ENCODE results near the gene CDKN2AIPNL.

The CDKN2AIPNL gene, protein sequence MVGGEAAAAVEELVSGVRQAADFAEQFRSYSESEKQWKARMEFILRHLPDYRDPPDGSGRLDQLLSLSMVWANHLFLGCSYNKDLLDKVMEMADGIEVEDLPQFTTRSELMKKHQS

DNA sequence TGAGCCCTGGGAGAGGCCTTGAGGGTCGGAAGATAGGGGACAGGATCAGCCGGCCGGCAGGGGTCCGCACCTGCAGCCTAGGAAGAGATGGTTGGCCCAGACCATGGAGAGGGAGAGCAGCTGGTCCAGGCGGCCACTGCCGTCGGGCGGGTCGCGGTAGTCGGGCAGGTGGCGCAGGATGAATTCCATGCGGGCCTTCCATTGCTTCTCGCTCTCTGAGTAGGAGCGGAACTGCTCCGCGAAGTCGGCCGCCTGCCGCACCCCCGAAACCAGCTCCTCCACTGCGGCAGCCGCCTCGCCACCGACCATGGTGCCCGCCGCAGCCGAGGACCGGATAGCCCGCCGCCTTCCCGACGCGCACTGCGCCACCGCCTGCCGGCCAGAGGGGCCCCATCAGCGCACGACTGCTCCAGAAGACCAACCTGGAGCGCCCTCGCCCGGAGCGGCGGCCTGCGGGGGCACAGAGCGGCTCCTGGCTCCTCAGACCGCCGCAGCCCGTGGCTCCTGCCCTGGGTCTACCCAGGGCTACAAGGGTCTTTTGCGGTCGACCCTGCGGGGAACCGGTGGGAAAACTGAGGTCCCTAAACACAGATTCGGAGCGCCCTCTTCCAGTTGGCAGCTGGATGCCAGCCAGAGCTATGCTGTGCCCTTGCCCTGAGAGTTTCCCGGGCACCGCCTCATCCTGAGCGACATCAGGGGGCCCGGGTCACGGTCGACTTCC, at the start of gene CDKN2AIPNL:
TSS of gene CDKN2AIPNL (minus strand) at position 336 of the 721 bp plus-strand sequence. CDS start at position 309, 27 bp downstream.
- DNase-seq (ENCODE audit: low read depth, low spot score), result no peak

DNA sequence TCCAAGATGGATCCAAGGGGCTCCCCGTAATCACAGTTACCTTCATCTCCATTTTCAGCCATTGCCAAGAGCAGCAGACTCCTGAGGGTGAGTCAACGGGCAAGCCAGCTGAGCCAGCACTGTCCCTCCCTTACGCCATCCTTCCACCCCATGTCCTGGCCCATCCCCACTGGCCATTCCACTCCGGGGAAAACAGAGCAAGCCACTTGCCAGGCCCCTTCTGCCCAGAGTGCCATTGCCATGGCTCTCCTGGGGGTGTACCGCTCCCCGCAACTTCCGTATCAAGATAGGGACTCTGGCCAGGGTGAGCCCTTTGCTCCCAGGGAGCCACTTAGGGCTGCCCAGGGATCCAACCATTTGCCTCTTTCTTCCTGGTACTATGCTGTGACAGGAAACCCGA, 48.9 kb upstream of the CDKN2AIPNL start:
- DNase-seq (ENCODE audit: low read depth, low spot score), result no peak

DNA sequence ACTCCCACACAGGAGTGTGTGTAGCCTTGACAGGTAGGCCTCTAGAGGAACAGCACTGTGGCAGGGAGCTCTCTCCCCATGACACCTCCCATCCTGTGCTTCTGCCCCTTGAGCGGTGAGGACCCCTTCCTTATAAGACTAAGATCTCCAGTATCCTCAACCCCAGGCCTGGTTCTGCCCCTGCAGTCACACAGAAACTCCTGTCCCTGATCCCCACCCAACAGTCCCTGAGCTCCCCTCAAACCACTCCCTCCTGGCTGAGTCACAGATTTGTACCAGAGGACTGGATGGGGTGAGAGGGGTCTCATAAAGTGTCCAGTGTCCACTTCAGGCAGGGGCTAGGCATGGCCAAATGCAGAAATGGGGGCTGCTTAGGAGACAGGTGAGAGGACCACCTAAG, 47.8 kb upstream of the CDKN2AIPNL start:
- DNase-seq (ENCODE audit: low read depth, low spot score), result no peak

DNA sequence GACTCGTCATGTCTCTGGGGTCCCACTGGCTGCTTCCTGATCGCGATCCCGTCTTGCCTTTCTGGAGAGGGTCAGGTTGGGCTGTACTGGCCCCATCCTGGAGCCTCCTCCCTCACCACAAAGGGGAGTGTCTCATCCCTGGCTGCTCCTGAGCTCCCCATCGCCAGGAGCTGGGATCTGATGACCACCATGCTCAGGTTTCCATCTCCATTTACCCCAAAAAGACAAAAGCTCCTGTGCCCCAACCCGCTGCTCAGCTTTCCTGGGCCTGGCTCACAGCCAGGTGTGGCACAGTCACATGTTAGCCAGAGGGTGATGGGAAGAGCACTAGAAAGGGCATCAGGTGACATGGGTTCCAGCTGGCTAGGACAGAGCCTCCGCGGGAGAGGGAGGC, 47.3 kb upstream of the CDKN2AIPNL start:
- DNase-seq (ENCODE audit: low read depth, low spot score), result no peak

DNA sequence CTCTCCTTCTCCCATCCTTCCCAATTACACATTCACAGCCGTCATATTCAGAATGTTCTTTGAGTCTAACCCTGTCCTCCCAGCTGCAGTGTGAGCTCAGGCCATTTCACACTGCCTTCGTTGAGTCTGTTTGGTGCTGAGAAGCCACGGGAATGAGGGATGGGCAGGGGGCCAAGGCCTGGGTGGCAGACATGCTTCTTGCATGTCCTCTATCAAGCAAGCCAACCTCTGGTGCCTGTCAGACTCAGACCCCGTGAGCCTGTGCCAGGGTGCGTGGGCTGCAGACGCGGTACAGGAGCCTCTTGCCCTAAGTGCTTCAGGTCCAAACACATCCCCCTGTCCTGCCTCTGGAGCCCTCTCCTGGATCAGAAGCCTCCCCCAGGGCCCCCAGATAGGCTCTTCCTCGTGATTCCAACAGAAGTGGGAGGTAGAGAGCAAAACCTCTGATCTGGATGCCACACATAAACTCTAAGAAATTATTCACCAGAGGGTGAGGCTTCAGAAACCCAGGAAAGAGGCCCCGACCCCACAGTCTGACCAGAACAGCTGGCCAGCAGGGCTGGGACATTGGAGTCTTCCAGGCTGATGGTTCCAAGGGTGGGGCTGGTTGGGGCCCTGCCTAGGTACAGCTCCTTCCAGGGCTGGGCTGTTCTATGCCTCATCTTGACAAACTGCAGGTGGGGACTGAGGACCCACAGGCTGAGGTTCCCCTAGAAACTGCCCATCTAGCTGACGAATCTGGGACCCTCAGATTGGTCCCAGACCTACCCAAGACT, 46.7 kb upstream of the CDKN2AIPNL start:
- no peak for DNase-seq (ENCODE audit: low read depth, low spot score)

DNA sequence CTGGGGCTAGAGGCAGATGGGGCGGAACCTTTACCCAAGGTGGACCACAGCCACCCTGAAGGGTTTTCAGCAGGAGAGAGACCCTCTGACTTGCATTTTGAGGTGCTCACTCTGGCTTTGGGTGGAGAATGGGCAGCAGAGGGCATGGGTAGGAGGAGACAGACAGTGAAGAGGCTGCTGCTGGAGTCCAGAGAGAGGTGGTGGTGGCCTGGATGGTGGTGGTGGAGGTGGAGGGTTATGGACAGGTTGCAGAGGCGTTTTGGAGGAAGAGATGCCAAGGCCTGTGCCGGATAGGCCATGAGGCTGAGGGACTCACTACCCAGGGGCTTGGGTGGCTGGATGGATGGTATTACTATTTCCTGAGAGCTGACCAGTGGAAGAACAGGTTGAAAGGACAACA, 46.1 kb upstream of the CDKN2AIPNL start:
- DNase-seq (ENCODE audit: low read depth, low spot score), result no peak

DNA sequence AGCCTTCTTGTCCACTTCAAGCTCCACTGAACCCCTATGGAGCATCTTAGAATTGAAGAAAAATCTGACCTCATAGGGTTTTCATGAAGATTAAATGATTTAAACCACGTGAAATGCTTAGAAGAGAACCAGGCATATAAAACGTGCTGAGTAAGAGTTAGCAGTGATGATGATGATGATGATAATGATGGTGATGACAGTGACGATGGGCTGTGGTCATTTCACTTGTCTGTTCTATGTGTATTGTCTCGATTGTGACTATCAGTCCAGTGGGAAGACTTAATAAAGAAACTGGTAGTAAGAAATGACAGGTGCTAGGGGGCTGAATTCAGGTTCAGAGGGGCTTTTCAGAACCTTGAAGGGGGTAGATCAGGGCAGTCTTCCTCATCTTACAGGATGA, 45.1 kb upstream of the CDKN2AIPNL start:
- DNase-seq (ENCODE audit: low read depth, low spot score), result no peak

DNA sequence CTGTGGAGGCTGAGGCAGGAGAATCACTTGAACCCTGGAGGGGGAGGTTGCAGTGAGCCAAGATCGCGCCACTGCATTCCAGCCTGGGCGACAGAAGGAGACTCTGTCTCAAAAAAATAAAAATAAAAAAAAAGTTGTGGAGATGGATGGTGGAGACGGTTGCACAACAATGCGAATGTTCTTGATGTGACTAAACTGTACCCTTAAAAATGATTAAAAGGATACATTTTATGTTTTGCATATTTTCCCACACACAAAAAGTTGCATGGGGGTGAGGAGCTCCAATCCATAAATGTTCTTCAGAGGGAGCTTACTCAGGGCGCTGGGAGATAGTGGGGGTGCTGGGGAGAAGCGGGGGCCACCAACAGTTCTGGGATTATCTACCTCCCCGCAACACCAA, 43.8 kb upstream of the CDKN2AIPNL start:
- DNase-seq (ENCODE audit: low read depth, low spot score), result no peak

DNA sequence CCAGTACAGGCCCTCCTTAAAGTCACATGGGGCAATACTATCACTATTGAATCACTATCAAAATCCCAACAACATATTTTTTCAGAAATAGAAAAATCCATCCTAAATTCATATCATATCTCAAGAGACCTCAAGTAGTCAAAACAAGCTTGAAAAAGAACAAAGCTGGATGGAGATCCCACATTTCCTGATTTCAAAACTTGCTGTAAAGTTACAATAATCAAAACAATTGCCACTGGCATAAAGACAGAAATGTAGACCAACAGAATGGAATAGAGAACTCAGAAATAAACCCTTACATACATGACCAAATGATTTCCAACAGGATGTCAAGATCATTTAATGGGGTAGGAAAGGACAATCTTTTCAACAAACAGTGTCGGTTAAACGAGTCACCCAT, 41.3 kb upstream of the CDKN2AIPNL start:
- no peak for DNase-seq (ENCODE audit: low read depth, low spot score)

DNA sequence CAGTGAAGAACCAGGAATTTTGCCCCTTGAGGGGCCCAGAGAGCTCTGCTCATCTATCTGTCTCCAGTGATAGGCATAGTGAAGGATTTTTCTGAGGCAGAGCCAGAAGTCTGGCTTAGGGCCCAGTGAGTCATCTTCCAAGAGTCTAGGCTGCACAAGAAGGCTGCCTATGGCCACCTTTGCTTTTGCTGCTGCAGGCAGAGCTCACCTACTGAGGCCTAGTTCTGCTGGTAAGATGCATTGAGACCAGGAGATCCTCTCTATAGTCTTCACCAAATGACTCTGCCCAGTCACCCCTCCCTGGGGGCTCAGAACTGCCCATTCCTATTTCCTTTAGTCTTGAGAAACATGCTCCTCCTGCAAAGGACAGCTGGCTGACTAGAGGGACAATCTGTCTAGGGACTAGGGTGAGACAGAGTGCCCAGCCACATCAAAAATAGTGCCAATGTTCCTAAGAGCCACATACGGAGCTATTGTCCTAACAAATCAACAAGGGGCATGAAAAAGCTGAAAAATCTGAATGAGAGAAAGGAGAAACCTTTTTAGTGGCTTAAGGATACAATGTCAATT, 40.3 kb upstream of the CDKN2AIPNL start:
- no peak for DNase-seq (ENCODE audit: low read depth, low spot score)

DNA sequence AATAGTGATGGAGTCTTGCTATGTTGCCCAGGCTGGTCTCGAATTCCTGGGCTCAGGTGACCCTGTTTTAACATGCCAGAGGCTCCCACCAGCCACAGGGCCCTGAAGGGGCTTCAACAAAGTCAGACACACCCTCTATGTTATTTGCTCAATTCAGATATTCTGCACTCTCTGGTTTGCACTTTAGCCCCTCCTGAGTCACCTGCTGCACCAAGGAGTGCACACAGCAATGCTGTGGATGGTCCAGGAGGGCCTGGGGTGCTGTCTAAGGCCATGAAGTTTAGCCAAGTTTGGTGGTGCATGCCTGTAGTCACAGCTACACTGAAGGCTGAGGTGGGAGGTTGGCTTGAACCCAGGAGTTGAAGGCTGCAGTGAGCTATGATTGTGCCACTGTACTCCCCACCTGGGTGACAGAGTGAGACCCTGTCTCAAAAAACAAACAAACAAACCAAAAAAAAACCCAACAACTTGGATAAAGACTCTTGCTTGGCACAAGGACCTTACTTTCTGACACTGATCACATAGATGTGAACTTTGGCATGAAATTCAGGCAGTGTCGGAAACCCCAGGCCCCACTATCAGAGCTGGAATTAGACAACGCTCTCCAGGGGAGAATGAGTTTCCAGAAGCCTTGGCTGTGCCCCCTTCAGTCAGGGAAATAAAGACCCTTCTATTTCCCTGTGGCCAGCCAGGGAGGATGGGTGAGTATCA, 39.7 kb upstream of the CDKN2AIPNL start:
- no peak for DNase-seq (ENCODE audit: low read depth, low spot score)

DNA sequence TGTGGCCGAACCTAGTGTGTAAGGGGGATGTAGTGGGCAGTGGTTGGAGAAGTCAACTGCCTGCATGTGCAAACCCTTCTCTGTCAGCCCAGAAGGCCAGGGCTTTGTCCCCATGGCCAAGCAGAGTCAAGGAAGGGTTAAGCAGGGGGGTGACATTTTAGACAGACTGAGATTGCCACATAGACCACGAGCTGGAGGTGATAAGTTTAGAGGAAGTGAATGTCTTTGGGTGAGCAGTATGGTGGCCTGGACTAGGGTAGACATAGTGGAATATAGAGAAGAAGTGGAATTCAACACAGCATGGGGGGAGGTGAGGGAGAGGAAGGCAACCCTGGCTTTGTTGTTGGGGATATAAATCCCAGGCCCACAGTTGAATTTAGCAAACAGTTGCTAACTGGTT, 38.7 kb upstream of the CDKN2AIPNL start:
- DNase-seq (ENCODE audit: low read depth, low spot score), result no peak

DNA sequence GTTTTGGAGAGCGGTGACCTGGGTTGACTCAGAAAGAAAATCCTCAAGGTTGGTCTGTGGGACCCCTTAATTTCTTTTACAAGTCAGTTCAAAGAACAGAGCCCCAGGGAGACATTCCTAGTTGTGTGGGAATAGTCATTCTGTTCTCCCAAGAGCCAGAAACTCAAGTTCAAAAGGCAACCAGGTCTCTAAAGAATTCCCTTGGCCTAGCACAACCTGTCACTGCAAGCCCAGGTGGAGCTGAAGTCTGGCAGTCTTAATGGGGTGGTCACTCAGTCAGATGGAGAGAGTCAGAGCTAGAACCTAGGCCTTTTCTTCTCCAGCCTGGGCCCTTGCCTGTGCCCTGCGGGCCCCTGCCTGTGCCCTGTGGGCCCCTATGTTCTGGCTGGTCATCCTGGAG, 37.5 kb upstream of the CDKN2AIPNL start:
- no peak for DNase-seq (ENCODE audit: low read depth, low spot score)

DNA sequence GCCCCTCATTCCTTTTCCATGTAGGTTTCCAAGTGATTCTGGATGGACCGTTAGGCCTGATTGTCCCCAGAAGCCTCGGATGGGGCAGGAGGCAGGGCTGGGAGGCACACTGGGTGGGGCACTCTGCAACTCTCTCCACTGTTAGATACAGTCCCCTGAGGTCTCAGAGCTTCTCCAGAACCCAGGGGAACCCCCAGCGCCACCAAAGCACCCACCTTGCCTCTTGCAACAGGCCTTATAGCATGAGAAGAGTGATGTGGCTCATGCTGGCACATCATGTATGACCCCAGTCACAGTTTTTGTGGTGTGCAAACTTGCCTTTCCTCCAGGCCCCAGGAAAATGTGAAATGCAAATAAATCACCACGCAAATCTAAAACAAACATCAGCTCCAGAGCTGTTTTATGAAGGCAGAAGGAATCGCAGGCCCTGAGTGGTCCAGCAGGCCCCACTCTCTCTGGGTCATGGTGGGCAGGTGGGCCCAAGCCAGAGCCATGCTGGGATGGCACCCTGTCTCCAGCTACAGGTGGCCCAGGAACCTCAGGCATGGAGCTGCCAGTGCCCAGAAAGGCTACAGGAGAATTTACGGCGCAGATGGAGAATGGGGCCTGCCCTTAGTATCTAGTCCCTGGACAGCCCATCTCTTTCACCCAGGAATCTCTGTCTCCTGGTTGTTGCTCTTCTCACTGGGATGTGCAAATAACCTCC, 36.3 kb upstream of the CDKN2AIPNL start:
- no peak for DNase-seq (ENCODE audit: low read depth, low spot score)

DNA sequence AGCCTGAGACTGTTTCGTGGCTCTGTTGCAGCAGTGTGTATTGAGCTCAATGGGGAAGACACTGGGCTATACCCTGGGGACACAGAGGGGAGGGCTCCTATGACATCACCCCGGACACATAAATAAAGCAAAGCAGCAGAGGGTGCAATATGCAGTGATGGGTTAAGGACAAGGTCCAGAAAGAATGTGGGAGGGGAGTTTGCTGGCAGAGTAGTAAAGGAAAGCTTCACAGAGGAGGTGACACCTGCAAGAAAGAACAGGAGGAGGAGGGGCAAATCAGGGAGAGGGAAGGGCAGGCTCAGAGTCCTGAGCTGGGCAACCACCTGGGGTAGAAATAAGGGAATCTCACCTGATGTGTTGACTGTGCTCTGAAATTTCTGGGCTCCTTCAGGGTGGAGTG, 35.3 kb upstream of the CDKN2AIPNL start:
- no peak for DNase-seq (ENCODE audit: low read depth, low spot score)

DNA sequence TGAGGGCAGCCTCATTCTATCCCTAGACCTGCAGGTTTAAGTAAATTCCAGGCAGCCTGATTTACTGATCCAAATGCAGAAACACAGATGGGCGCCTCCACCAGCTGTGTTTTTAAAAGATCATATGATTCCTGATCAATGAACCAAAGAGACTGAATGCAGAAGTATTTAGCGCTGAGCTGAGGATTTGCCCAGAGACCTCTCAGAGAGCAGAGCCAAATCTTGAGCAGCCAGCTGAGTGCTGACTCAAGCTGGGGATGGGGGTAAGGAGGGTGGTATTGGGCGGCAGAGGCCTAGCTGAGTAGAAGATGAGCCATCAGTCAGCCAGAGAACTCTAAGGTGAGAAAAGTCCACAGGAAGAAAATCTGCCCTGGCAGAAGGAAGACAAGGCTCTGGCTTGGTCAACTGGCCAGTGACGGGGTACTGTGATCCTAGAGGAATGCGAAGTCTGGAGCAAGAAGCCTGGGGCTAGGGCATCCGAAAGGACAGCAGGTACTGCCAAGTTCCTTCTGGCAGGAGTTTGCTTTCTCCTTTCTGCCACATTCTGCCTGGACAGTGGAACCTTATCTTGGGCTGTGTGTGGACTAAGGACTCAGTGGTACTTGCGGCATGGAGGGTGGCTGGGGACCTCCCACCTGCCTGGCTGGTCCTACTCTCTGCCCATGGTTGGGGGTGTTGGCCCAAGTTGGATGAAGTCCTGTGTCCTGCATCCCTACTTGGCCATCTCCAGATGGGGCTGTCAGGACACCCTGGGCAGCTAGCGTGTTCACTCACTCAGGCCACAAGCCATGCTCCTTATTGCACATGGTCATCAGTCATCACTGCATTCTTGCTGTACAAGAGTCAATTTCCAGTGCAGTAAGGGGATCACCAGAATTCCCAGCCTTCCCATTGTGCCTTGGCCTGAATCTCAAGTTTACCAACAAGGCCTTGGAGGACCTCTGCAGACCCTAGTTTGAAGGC, 34.5 kb upstream of the CDKN2AIPNL start:
- DNase-seq (ENCODE audit: low read depth, low spot score), result no peak

DNA sequence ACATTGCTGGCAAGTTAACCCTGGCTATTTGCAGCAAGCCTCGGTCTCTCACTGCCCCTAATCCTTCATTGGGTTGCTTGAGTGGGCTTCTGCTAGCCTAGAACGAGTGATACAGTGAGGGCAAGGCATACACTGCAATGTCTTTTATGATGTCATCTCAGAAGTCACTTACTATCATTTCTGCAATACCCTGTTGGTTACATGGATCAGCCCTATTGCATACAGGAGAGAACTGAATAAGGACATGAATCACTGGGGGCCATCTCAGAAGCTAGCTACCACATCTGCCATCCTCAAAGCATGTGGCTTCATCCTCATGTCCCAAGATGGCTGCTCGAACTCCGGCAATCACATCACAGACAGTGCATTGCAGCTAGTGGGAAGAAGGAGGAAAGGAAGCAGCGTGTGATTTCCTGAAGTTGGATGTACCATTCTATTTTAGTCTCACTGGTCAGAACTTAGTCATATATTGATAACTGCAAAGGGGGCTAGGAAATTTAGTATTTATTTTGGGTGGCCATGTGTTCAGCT, 33.3 kb upstream of the CDKN2AIPNL start:
- no peak for DNase-seq (ENCODE audit: low read depth, low spot score)

DNA sequence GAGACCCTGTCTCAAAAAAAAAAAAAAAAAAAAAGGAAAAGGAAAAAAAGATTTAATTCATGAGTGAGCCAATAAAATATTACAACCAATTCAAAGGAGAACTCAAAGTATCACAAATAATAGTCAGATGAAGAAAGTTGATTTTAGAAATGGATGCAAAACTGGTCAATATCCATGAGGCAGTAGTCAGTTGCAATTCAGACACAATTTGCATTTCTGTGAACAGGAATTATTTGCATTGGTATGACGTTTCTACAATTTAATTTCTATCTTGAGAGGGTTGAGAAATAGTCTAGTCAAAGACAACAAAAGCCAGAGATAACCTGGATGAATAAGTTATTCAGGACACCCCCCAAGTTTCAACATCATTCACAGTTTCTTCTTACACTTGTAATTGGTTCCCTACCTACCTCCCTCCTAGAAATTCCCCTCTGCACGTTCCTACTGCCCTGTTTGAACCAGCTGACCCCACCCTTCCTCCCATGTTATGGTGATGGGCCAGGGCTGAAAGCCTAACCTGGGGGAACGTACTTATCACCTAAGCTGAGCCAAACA, 28.6 kb upstream of the CDKN2AIPNL start:
- no peak for DNase-seq (ENCODE audit: low read depth, low spot score)

DNA sequence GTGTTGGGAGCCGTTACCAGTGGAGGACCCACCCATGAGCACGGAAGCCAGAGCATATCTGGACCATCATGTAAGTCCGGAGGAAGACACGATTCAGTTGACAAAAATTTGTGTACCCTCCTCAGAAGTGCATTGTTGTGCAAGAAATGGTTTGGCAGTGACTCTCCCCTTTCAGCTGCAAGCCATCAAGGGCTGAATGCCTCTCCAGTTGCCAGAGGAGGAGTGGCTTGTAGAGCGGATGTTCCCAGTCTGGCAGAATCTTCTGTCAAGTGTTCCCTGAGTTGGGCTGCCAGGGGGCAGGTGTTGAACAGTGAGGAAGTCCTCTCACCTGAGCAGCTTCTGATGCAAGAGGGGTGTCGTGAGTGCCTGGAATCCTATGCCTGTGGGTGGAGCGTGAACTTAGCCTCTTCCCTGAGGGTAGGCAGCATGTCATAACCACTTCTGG, 27.6 kb upstream of the CDKN2AIPNL start:
- peak; percentile 71 for DNase-seq (ENCODE audit: low read depth, low spot score)

DNA sequence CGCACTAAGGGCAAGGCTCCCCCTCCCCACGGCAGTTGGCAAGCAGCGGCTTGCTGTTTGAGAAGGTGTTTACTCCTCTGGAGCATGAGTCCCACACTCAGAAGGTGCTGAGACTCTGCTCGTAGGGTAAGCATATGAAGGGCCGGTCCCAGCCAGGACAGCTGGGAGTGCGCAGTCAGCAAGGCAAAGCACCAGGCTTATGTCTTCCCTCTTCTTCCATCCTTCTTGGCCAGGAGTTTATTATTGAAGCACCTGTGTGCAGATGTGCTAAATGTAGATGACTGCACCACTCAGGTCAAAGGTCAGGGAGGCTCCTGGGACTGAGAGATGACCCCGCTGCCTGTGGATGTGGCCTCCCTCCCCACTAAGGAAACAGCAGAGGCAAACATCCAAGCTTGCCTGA, 27.0 kb upstream of the CDKN2AIPNL start:
- DNase-seq (ENCODE audit: low read depth, low spot score), result no peak
